ENCODE measurements around the gene KIAA1671. TPM values are rescaled to one million over a fixed set of nuclear protein-coding genes. Genes with fewer than 3 reads are reported as not detected.
"Not testable (repeated sequence)": the region's sequence is repeated elsewhere in the genome, so short reads cannot be mapped to it uniquely, and the experiment has no call there.

The KIAA1671 gene
- total RNA-seq, 1 donor from 2014 or later: 11.6 TPM

GRCh38 chr22:25193548-25193947 is 241.0 kb downstream of the KIAA1671 start:
- intact Hi-C loops (cut with micrococcal nuclease): no loop called here
- no peak for ATAC-seq
- DNase-seq: no peak

DNA sequence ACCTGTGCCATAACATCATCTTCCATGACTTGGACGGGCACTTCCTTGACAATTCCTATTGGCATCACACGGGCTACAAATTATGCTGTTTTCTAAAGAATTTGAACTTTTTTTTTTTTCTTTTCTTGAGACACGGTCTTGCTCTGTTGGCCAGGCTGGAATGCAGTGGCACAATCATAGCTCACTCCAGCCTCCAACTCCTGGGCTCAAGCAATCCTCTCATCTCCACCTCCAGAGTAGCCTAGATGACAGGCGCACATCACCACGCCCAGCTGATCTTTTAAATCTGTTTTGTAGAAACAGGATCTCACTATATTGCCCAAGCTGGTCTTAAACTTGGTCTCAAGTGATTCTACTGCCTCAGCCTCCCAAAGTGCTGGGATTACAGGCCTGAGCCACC is 243.8 kb downstream of the KIAA1671 start:
- intact Hi-C loops (cut with micrococcal nuclease): no loop called here
- ATAC-seq (no peak), DNase-seq (no peak)

- intact Hi-C loops (cut with micrococcal nuclease): no loop called here
- DNase-seq: no peak
These were observed 244.8 kb downstream of the KIAA1671 start for GRCh38 chr22:25197340-25197739.

GRCh38 chr22:25199731-25200520 is 247.4 kb downstream of the KIAA1671 start, which contains the start of gene CRYBB3:
CRYBB3 (plus strand) TSS chr22:25199858; CDS start chr22:25201397, 1,539 bp downstream.
- DNase-seq: no peak
- intact Hi-C loops (cut with micrococcal nuclease): no loop called here
- ATAC-seq: no peak

More at GRCh38 chr22:25197340-25197739, 244.8 kb downstream of the KIAA1671 start:
- no peak for ATAC-seq

GRCh38 chr22:25200967-25201366 is 248.5 kb downstream of the KIAA1671 start:
- intact Hi-C loops (cut with micrococcal nuclease): no loop called here
- DNase-seq (no peak), ATAC-seq (no peak)

DNA sequence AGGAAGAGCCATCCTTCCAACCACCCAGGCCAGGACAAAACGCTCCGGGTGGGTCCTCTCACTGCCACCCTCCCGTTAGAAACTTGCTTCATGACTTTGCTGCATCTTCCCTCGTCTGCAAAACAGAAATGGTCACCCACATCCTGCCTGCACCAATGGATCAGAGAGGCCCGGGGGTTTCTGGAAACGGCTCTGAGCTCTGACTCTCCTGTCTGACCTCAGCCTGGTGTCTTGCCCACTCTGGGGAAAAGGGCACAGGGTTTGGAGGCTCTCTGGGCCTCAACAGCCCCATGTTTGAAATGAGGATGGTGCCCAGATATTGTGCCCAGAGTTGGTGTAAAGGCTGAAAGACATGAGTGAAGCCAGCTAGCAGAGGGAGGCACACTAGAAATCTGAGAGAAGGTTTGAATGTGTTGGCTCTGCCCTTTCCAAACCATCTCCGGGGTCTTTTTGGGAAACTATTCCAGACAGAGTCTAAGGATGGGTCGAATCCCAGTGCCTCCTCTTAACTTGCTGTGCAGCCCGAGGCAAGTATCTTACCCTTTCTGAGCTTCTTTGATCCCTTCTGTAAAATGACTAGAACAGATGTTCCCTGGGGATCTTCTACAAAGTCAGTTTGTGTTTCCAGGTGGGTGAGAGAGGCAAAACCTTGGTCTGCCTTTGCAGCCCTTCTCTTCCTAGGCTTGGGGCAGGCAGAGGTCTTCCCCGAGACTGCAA is 249.2 kb downstream of the KIAA1671 start:
- intact Hi-C loops (cut with micrococcal nuclease): no loop called here
- no peak for DNase-seq
- no peak for ATAC-seq

DNA sequence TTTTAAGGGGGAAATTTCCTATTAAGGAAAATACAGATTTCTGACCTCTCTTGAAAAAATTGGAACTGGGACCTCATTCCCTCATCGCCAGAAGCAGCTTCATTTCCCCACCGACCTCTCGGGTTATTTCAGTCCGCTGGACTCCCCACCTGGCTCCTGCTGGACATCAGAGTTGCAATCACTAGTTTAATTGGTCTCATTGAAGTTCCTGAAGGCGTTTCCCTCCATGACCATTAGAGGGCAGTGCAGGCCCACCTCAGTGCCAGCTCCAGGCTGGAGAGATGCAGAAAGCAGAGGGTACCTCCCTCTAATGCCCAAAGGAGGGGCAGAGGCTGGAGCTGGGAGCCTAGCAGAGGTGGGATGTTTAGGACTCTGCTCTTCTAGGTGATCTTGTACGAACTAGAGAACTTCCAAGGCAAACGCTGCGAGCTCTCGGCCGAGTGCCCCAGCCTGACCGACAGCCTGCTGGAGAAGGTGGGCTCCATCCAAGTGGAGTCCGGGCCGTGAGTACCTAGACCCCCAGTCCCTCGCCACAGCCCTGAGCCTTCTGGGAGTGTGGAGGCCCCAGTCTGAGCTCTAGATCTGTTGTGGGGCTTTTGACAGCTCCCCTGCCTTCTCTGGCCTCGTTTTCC is 249.9 kb downstream of the KIAA1671 start:
- DNase-seq: peak; percentile 44
- intact Hi-C loops (cut with micrococcal nuclease): no loop called here
- ATAC-seq: peak; percentile 63

GRCh38 chr22:25203082-25203481 is 250.6 kb downstream of the KIAA1671 start:
- DNase-seq (no peak), ATAC-seq (no peak)
- intact Hi-C loops (cut with micrococcal nuclease): no loop called here

DNA sequence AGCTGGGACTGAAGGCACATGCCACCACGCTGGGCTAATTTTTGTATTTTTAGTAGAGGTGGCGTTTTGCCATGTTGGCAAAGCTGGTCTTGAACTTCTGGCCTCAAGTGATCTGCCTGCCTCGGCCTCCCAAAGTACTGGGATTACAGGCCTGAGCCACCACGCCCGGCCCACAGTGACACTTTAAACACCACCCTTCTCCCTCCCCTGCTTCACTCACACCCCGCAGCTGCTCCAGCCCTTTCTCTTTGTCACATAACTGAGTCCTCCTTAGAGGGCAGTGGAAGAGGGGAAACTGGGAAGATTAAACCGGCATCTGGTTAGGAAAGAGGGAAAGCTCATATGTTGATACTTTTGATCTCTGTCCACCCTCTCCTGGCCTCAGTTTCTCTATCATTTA is 252.0 kb downstream of the KIAA1671 start:
- DNase-seq; intact Hi-C loops (cut with micrococcal nuclease); ATAC-seq: not testable (repeated sequence)

GRCh38 chr22:25205847-25206246 is 253.3 kb downstream of the KIAA1671 start:
- DNase-seq (no peak), ATAC-seq (no peak)
- intact Hi-C loops (cut with micrococcal nuclease): no loop called here

GRCh38 chr22:25206998-25207397 is 254.5 kb downstream of the KIAA1671 start:
- DNase-seq: no peak
- intact Hi-C loops (cut with micrococcal nuclease): no loop called here
- no peak for ATAC-seq

- intact Hi-C loops (cut with micrococcal nuclease): no loop called here
- no peak for DNase-seq
- ATAC-seq: no peak
These were observed 255.1 kb downstream of the KIAA1671 start for GRCh38 chr22:25207553-25208157.

DNA sequence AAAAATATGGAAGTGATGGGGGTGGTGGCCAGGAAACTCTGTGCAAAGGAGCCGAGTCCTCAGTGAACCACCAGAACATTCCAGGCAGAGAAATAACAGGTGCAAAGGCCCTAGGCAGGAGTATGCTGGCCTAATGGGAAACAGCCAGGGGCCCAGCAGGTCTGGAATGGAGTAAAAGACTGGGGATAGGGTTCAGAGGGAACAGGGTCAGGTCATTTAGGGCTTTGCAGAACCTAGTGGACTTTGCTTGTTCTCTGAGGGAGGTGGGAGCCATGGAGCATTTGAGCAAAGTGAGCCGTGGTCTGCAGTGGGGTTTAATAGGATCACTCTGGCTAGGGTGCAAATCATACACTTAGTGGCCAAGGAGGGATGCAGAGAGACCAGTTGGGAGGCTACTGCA is 255.8 kb downstream of the KIAA1671 start:
- DNase-seq (no peak), ATAC-seq (no peak)
- intact Hi-C loops (cut with micrococcal nuclease): no loop called here

DNA sequence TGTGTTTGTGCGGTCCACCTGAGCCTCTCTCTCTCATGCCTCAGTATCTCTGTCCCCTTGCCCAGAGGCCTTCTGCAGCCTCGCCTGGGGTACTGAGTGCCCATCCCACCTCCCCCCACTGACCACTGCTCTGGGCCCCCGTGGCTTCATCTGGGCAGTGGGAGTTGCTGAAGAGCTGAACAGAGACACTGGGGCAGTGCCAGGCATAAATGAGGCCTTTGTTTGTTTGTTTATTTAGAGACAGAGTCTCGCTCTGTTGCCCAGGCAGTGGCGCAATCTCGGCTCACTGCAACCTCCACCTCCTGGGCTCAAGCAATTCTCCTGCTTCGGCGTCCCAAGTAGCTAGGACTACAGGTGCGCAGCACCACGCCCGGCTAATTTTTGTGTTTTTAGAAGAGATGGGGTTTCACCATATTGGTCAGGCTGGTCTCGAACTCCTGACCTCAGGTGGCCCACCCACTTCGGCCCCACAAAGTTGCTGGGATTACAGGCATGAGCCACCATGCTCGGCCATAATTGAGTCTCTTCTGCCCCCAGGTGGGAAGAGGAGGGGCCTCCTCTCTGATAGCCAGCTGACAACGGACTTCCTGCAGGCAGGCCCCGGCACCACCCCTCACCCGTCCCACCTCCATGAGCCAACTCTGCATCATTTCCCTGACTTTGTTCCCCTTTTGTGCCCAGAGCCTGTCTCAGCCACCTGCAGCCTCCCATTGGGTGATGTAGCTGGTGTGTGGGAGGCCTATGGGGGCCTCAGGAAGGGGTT is 256.4 kb downstream of the KIAA1671 start:
- DNase-seq: no peak
- intact Hi-C loops (cut with micrococcal nuclease): no loop called here
- ATAC-seq: no peak

GRCh38 chr22:25210793-25211192 is 258.3 kb downstream of the KIAA1671 start:
- intact Hi-C loops (cut with micrococcal nuclease): no loop called here
- ATAC-seq (no peak), DNase-seq (no peak)

DNA sequence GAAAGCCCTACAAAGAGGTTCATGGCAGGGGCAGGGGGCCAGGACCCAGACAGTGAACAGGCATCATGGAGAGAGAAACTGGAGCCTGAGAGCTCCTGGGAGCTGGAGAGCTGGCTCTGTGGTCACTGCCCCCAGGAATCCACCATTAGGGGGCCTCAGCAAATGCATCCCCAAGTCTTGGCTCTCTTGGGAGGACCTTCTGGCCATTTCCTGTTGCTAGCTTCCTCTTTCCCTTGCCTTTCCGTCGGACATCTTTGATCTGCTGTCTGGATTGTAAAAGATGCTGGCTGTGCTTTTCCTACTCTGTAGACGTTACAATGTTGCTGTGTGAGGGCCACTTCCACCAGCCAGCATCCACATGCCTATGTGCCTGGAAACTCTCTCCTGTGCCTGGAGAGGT is 259.8 kb downstream of the KIAA1671 start:
- intact Hi-C loops (cut with micrococcal nuclease): no loop called here
- no peak for DNase-seq
- ATAC-seq: no peak

DNA sequence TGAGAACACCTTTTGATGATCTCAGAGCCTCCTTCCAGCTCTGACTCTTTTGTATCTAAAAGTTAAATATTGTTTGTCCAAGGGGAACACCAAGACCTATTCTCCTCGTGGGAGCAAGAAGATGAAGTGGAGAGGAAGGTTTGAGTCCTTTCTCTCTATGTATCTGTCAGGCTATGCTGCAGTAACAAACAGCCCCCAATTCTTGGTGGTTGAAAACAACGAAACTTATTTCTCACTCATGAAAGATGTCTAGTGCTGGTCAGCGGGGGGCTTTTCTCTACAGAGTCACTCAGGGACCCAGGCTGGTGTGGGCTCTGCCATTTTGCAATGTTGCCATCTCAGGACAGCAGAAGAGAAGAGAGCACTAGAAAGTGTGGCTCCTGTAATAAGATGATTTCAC is 260.7 kb downstream of the KIAA1671 start:
- intact Hi-C loops (cut with micrococcal nuclease): no loop called here
- DNase-seq (no peak), ATAC-seq (no peak)

DNA sequence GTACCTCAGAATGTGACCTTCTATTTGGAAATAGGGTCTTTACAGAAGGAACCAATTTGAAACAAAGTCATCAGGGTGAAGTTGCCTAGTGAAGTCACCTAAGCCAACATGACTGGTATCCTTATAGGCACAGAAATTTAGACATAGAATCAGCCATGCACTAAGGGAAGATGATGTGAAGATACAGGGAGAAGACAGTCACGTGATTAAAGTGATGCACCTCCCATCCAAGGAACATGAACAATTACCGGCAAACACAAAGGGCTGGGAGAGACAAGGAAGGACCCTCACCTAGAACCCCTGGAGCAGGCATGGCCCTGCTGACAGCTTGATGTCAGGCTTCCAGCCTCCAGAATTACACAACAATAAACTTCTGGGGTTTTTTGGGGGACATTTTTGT is 263.7 kb downstream of the KIAA1671 start:
- no peak for ATAC-seq
- intact Hi-C loops (cut with micrococcal nuclease): no loop called here
- DNase-seq: no peak

DNA sequence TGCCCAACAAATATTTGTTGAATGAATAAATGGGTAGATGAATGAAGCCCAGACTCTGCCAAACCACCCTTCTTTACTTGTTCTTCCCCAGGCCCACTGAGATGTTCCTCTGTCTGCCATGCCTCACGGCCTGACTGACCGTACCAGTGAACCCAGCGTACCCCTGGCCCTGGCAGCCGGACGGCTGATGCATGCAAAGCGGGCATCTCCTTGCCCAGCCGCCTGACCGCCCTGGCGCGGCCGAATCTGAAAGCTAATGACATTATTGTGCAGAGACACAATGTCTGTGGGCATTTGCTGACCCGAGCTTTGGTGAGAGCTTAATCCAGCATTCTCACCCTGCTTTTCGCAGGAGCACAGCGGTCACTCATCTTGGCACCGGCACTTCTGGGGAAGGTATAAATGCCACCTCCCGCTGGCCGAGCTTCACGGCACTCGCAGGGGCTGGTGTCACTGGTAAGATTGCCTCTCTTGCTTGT is 266.7 kb downstream of the KIAA1671 start, which contains the start of gene CRYBB2:
Gene CRYBB2, plus strand, starts transcription at position 429 of the 479 bp plus-strand sequence. CDS start 1,791 bp downstream, outside the sequence.
- no peak for ATAC-seq
- intact Hi-C loops (cut with micrococcal nuclease): no loop called here

More for the DNA sequence above, 266.7 kb downstream of the KIAA1671 start, which contains the start of gene CRYBB2:
- no peak for DNase-seq

All from left ventricle myocardium superior (tissue), 1 donor.